Measurements from ENCODE around the gene BRCA1. TPM values are rescaled to one million over a fixed set of nuclear protein-coding genes. Genes with fewer than 3 reads are reported as not detected.

The BRCA1 gene
- total RNA-seq, 1 donor from 2014 or later = 11.3 TPM

DNA sequence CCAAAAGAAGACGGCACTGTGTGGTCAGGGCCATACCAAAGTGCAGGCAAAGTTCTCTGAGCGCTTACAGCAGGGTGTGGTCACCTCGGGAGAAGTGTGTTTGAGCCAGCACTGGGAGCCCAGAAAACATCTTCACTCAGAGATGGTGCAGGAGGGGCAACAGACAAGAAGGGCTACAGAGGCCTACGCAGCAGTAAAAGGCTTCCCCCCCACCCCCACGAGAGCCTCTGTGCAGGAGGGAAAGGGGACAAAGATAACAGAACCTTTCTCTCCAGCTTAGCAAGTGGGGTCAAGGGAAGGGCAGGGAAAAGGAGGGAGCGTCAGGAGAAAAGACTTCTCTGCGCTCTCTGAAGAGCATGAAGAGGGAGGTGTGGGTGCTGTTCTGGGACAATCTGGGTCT, 105.7 kb downstream of the BRCA1 start:
- peaks cover 8% of the 10 kb centered on the region for H3K9me3 Mint-ChIP-seq (ENCODE audit: unreplicated experiment)
- peaks cover 20% of the 10 kb centered on the region for H3K4me1 Mint-ChIP-seq (ENCODE audit: low read depth, unreplicated experiment)
- no peak for DNase-seq
- H3K36me3 Mint-ChIP-seq (ENCODE audit: unreplicated experiment) = no peaks in the 10 kb centered on the region
- H3K27ac Mint-ChIP-seq (ENCODE audit: unreplicated experiment) = peak overlapping the region; percentile 60
- peaks cover 15% of the 10 kb centered on the region for H3K27me3 Mint-ChIP-seq (ENCODE audit: unreplicated experiment)
- H3K4me3 Mint-ChIP-seq (ENCODE audit: unreplicated experiment) = peak overlapping the region; percentile 95
- TF ChIP-seq, protein P1, sequence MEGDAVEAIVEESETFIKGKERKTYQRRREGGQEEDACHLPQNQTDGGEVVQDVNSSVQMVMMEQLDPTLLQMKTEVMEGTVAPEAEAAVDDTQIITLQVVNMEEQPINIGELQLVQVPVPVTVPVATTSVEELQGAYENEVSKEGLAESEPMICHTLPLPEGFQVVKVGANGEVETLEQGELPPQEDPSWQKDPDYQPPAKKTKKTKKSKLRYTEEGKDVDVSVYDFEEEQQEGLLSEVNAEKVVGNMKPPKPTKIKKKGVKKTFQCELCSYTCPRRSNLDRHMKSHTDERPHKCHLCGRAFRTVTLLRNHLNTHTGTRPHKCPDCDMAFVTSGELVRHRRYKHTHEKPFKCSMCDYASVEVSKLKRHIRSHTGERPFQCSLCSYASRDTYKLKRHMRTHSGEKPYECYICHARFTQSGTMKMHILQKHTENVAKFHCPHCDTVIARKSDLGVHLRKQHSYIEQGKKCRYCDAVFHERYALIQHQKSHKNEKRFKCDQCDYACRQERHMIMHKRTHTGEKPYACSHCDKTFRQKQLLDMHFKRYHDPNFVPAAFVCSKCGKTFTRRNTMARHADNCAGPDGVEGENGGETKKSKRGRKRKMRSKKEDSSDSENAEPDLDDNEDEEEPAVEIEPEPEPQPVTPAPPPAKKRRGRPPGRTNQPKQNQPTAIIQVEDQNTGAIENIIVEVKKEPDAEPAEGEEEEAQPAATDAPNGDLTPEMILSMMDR (IDR thresholded peaks at IDR 0.05; ENCODE audit: partially characterized antibody, unreplicated experiment) = no peak

DNA sequence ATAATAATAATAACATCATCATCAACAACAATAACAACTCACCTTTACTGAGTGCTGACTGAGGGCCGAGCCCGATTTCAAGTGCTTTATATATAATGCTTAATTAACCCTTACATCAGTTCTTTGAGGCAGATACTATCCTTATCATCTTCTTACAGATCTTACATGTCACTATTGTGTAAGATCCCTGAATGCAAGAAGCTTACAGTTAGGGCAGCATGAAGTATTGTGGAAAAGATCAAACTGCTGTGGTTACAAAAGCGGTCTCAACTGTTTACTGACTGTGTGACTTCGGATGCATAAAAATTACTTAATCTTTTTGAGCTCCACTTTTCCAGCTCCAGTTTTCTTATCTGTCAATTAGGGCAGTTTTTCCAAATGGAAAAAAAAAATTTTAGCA, 106.2 kb downstream of the BRCA1 start:
- H3K4me1 Mint-ChIP-seq (ENCODE audit: low read depth, unreplicated experiment) = peaks cover 20% of the 10 kb centered on the region
- H3K27me3 Mint-ChIP-seq (ENCODE audit: unreplicated experiment) = peaks cover 12% of the 10 kb centered on the region
- H3K4me3 Mint-ChIP-seq (ENCODE audit: unreplicated experiment) = peak overlapping the region; percentile 79
- no peak overlapping the region for H3K27ac Mint-ChIP-seq (ENCODE audit: unreplicated experiment)
- H3K9me3 Mint-ChIP-seq (ENCODE audit: unreplicated experiment) = peaks cover 8% of the 10 kb centered on the region
- H3K36me3 Mint-ChIP-seq (ENCODE audit: unreplicated experiment) = no peaks in the 10 kb centered on the region
- TF ChIP-seq, protein P1 (IDR thresholded peaks at IDR 0.05; ENCODE audit: partially characterized antibody, unreplicated experiment) = no peak
- no peak for DNase-seq

DNA sequence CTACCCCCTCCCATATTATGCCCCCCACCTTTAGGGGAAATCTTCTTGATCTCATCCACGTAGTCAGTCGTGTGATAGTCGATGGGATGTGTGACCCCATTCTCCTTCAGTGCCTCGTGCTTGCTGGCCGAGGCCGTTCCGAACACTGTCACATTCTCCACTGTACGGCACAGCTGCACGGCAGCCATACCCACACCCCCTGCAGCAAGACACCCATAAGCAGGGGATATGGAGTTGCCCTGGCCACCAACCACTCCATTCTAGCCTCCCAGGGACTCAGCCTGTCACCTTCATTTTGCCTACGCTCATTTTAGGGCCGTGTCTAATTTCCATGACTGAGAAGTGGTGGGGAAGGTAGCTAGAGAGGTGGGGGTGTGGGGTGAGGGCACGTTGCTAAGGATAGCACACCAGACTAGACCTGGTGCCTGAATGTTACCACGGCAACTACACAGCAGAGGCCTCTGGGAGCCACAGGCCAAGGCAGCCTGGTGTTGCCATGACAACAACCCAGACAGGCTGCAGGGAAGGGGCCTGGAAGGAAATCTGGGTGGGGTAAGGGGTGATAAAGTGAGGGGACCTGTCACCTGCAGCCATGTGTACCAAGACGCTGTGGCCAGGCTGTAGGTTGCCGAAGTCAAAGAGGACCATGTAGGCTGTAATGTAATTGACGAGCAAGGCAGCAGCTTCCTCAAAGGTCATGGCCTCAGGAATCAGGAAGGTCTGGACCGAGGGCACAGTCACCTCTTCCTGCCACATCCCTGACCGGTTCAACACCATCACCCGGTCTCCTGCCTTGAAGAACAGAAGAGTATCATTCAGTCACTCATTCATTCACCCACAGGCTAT, 106.9 kb downstream of the BRCA1 start:
- Mint-ChIP-seq H3K4me1 (ENCODE audit: low read depth, unreplicated experiment) (peaks cover 20% of the 10 kb centered on the region), H3K27ac (ENCODE audit: unreplicated experiment) (no peak overlapping the region), H3K36me3 (ENCODE audit: unreplicated experiment) (no peaks in the 10 kb centered on the region), H3K4me3 (ENCODE audit: unreplicated experiment) (peak overlapping the region; percentile 79), H3K9me3 (ENCODE audit: unreplicated experiment) (peaks cover 8% of the 10 kb centered on the region), H3K27me3 (ENCODE audit: unreplicated experiment) (peaks cover 12% of the 10 kb centered on the region)
- TF ChIP-seq, protein P1 (IDR thresholded peaks at IDR 0.05; ENCODE audit: partially characterized antibody, unreplicated experiment) = no peak
- peak; percentile 61 for DNase-seq

DNA sequence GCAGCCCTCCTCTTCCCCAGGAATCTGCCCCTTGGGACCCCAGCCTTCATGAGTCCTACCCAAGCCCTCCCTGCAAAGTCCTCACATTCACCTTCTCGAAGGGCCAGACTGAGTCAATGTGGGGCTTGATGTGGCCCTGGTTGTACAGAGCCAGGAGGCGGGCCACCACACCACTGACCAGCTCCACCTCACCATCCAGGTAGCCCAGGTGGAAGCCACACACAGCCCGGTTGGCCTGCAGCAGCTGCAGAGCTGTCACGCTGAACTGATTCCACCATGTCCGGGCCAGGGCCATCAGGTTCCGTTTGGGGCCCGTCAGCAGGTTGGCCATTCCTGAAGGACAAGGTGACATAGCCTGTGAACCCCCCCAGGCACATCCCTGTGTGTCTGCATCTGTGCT, 108.9 kb downstream of the BRCA1 start:
- peaks cover 15% of the 10 kb centered on the region for H3K27me3 Mint-ChIP-seq (ENCODE audit: unreplicated experiment)
- H3K4me3 Mint-ChIP-seq (ENCODE audit: unreplicated experiment) = no peak overlapping the region
- no peak overlapping the region for H3K27ac Mint-ChIP-seq (ENCODE audit: unreplicated experiment)
- DNase-seq = no peak
- H3K9me3 Mint-ChIP-seq (ENCODE audit: unreplicated experiment) = peaks cover 10% of the 10 kb centered on the region
- no peaks in the 10 kb centered on the region for H3K36me3 Mint-ChIP-seq (ENCODE audit: unreplicated experiment)
- H3K4me1 Mint-ChIP-seq (ENCODE audit: low read depth, unreplicated experiment) = peaks cover 19% of the 10 kb centered on the region
- TF ChIP-seq, protein P1 (IDR thresholded peaks at IDR 0.05; ENCODE audit: partially characterized antibody, unreplicated experiment) = no peak

DNA sequence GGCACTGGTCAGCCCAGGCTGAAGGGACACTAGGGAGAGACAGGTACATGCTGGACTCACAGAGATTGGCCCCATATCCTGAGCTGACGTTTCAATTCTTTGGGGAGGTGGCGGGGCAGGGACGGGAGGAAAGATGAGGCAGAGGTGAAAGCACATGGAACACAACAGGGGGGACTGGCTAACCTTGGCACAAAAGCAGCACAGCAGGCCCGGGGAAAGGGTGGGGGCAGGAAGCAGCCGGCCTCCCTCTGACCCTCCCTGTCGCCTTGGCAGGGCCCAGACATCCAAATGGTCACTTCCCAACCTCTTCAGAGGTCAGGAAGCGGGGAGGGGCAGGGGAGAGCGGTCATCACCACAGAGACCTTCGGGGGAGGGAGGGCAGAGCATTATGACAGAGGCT, 109.6 kb downstream of the BRCA1 start:
- no peak for DNase-seq
- H3K27ac Mint-ChIP-seq (ENCODE audit: unreplicated experiment) = no peak overlapping the region
- peaks cover 14% of the 10 kb centered on the region for H3K27me3 Mint-ChIP-seq (ENCODE audit: unreplicated experiment)
- peaks cover 7% of the 10 kb centered on the region for H3K9me3 Mint-ChIP-seq (ENCODE audit: unreplicated experiment)
- no peak overlapping the region for H3K4me3 Mint-ChIP-seq (ENCODE audit: unreplicated experiment)
- TF ChIP-seq, protein P1 (IDR thresholded peaks at IDR 0.05; ENCODE audit: partially characterized antibody, unreplicated experiment) = no peak
- peaks cover 18% of the 10 kb centered on the region for H3K4me1 Mint-ChIP-seq (ENCODE audit: low read depth, unreplicated experiment)
- no peaks in the 10 kb centered on the region for H3K36me3 Mint-ChIP-seq (ENCODE audit: unreplicated experiment)

All from glutamatergic neuron (in vitro differentiated cells).